NCI-H1694 (cell line): ENCODE measurements around the gene PAQR7.
"Not testable (repeated sequence)": the region's sequence is repeated elsewhere in the genome, so short reads cannot be mapped to it uniquely, and the experiment has no call there.

ENCODE experiments used
- DNase-seq: peaks from one replicate; lab custom pipeline; 2025; lab: John Stamatoyannopoulos, UW

Gene PAQR7

GRCh38 chr1:25845664-25846063 is 29.8 kb downstream of the PAQR7 start:
- no peak for DNase-seq

DNA sequence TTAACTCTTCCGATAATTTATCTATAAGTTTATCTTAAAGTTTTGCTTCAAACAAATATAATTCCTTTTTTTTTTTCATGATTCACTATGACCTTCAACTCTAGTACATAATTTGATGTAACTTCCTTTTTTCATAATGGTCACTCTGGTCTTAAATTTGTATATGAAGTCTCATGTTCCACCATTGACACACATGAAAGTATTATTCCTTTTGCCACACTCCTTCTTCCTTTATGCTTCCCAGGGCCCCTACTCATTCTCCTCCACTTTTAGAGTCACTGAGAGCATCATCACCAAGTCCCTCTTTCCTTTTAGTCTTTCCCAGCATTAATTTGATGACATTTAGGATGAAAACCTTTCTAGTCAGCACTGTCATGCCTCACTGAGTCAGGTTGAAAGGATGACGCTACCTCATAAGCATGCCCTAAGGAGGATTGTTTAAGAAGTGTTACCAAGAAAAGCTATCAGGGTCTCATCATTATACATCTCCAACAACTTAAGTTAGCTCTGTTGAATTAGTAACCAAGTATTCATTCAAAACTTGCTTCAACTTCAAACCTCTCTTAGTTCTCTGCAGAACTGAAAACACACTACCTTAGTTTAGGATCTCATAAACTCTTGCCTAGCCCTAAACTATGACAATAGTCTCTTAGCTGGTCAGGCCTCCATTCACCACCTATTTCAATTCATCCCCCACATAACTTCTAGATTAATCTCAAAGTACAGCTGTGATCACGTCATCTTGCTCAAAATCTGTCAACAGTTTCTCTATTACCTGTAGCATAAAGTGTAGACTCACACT is 30.8 kb downstream of the PAQR7 start:
- no peak for DNase-seq

DNA sequence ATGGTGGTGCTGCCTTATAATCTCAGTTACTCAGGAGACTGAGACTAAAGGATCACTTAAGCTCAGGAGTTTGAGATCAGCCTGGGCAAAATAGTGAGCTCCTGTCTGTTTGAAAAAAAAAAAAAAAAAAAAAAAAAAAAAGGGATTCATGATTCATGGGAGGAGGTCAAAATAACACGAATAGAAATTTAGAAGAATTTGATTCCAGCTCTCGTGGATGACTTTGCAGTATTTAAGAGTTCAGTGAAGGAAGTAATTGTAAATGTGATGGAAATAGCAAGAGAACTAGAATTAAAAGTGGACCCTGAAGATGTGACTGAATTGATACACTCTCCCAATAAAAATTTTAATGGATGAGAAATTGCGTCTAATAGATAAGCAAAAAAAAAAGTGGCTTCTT is 32.0 kb downstream of the PAQR7 start:
- DNase-seq: no peak

DNA sequence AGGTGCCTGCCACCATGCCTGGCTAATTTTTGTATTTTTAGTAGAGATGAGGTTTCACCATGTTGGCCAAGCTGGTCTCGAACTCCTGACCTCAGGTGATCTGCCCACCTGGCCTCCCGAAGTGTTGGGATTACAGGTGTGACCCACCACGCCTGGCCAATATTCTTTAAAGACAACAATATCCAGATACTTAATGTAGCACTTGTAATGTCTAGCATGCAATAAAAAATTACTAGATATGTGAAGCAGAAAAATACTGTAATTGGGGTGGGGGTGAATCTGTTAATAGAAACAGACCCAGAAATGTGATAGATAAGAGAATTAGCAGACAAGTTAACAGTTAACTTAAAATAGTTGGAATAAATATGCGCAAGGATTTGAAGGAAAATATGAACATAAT is 35.7 kb downstream of the PAQR7 start:
- DNase-seq: not testable (repeated sequence)

- DNase-seq: peak; percentile 25
Observed at GRCh38 chr1:25837262-25837875, 38.1 kb downstream of the PAQR7 start.

DNA sequence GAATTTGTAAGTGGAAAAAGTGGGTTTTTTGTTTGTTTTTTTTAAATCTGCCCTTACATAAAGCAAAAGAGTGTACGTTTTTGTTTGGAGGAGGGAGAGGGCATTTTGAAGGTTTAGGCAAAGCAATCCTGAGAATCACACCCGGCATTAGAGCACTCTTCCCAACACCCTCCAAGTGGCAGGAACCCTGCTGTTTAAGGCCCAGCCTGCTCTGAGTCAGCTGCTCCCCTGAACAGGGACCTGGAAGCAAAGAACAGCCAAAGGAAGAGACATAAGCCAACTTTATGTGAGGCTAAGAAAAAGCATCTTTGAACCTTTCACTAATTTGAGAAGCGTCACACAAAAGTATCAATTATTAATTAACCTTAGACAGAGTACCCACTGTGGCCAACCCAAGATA is 38.8 kb downstream of the PAQR7 start:
- DNase-seq: no peak

DNA sequence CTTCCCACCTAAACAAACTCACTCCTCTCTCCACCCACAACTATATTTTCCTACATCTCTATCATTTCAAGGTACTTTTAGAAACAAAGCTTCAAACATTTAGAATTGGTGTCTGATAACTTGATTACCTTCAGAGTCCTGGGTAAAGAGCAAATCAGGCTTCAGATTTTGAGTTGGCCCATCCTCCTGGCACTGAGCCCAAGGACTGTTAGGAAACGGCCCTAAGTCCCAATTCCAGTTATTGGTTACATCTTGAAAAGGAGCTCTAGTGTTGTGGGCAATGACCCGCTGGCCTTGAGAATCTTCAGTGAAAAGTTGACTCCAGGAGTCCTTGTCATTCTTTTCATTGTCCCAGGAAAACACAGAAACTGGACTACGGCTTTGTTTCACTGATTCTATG is 40.6 kb downstream of the PAQR7 start:
- no peak for DNase-seq

DNA sequence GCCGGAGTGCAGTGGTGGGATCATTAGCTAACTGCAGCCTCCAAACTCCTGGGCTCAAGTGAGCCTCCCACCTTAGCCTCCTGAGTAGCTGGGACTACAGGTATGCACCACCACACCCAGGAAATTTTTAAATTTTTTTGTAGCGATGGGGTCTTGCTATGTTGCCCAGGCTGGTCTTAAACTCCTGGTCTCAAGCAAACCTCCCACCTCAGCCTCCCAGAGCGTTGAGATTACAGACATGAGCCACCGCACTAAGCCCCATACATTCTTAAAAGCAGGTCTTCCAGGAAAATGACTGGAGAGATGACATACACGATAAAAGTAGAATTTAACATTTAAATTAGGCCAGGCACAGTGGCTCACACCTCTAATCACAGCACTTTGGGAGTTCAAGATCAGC is 42.4 kb downstream of the PAQR7 start:
- no peak for DNase-seq

DNA sequence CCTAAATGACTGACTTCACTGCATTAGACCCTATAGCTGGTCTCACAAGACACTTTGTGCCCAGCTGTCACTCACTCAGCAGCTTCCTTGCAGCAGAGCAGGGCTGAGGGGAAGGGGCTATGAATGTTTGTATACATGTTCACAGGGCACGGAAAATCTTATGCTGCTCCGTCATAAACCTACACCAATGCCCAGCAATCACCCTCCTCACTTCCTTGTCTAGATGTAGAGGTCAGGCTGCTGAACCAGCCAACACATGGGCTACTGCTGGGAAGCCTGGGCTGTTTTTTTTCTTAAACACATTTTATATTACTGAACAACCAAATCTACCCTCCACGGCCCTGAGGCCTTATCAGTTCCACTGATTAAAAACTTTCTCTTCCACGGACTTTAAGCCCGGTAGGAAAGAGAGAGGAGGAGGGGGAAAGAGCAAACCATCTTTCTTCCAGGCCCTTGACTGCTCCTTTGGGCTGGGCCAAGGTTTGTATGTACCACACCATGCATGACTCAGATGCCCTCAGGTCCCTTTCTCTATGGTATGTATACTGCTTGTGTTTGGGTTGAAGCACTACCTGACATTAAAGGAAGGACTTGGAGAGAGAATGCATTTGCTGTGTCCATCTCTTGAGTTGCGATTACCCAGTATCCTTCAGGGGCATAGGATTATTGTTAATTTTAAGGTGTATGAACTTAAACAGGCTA is 43.0 kb downstream of the PAQR7 start:
- no peak for DNase-seq

DNA sequence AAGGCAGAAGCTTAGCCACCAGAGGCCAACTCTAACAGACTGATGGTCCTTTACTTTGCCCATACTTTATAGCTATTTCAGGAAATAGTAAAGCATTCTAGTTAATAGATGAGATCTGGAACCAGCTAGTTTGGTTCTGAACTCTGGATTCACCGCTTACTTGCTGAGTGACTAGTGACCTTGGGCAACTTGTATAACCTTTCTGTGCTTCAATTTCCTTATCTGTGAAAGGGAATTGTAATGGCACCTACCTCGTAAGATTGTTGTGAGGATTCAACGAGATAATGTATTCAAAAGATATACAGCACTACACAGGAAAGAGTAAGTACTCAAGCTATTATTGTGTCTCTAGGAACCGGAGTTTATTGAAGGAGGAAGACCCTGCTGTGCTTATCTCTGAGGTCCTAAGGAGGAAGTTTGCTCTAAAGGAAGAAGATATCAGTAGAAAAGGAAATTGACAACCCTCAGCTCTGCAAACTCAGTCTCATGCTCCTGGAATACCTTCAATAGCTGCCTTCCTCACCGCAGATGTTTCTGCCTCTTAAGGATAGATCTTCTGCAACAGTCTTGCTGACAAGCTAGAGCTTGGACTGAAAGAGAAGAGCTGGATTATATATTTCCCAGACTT is 43.8 kb downstream of the PAQR7 start:
- DNase-seq: no peak

- DNase-seq: no peak
Observed at GRCh38 chr1:25829046-25829445, 46.5 kb downstream of the PAQR7 start.

- DNase-seq: no peak
Observed at GRCh38 chr1:25828491-25828890, 47.0 kb downstream of the PAQR7 start.

DNA sequence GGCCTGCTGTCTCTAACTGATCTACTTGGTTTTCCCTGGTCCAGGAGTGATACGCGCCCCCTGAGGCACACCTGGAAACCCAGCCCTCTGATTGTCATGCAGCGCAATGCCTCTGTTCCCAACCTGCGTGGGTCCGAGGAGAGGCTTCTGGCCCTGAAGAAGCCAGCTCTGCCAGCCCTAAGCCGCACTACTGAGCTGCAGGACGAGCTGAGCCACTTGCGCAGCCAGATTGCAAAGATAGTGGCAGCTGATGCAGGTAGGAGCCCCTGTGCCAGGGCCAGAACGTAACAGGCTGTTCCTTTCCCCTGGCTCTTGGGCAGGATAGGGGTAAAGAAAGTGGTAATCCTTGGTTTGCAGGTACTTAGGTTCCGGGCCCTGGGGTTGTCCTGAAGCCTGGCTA is 48.9 kb downstream of the PAQR7 start:
- DNase-seq: no peak

DNA sequence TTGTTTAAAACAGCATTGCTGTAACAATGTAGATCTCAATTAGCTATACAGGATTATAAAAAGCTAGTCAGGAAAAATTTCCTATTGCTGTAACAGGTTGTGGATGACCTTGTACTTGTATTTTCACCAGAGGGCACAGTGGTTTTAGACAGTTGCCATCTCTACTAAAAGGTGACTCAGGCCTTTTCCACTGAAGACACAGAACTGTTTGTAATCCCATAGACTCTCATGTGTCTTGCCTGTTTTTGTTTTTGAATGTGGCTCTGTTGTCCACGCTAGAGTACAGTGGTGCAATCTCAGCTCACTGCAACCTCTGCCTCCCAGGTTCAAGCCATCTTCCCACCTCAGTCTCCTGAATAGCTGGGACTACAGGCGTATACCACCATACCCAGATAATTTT is 49.9 kb downstream of the PAQR7 start:
- DNase-seq: no peak

GRCh38 chr1:25821630-25822091 is 53.8 kb downstream of the PAQR7 start:
- no peak for DNase-seq

DNA sequence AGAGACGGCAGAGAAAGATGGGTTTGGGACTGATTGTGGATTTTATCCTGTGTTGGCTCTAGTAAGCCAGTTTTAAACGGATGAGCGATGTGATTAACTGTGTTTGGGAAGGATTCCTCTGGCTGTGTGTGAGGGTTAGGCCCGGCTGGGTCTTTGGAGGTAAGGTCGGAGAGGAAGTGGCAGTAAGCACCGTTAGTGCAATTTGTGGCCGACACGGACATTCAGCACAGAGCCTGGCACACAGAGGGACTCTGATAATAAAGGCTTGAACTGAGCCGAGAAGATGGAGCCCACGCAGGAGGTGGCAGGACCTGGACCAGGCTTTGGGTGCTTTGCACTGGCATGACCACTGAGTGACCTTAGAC is 54.4 kb downstream of the PAQR7 start:
- no peak for DNase-seq

GRCh38 chr1:25820247-25821111 is 55.0 kb downstream of the PAQR7 start:
- DNase-seq: no peak

GRCh38 chr1:25819491-25820246 is 55.8 kb downstream of the PAQR7 start, which contains the start of gene MTFR1L:
MTFR1L (plus strand) TSS chr1:25819954; CDS start chr1:25823105, 3,151 bp downstream.
- peak; percentile 42 for DNase-seq

GRCh38 chr1:25818569-25818968 is 56.9 kb downstream of the PAQR7 start:
- no peak for DNase-seq

DNA sequence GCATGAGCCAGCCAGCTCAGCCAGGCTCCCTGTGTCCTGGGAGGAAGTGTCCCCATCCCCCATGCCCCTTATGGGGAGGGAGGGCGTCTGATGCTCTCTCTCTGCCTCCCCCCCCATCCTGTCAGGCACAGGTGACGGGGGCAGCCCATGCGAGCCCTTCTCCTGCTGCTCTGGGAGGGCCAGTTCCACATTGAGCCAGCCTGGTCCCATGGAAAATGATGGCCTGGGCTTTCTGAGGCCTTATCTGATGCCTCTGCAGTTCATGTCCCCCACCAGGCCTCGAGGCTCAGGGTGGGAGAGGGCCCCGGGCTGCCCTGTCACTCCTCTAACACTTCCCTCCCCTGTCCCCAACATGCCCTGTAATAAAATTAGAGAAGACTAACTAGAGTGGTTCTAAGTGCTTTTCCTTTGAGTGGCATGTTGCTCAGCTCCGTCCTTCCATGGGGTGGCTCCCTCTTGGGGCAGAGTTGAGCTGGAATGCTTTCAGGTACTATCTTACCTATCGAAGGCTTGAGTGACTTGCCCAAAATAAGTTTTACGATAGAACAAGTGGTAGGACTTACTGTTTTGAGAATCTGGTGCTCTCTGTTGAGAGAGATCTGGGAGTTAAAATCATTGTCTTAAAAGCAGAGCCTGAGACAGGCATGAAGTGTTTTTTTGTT is 57.5 kb downstream of the PAQR7 start:
- no peak for DNase-seq
